GM10266 (cell line): ENCODE data around the gene TOM1L2.
A peak's percentile ranks its signal among the peaks of the same experiment; 100 is the strongest.

Source experiments
- DNase-seq: peaks from one replicate; pipeline ENCODE4 v3.0.0; 2012; ENCODE audit errors: extremely low spot score
- CTCF ChIP-seq: IDR thresholded peaks from 2 replicates; pipeline ENCODE4 v1.5.1; 2012; ENCODE audit warnings: mild to moderate bottlenecking, low read depth; ENCODE audit not compliant: control insufficient read depth, insufficient read depth; ENCODE audit errors: missing control alignments

Gene TOM1L2

GRCh38 chr17:17827826-17828621 is 144.2 kb downstream of the TOM1L2 start:
- TF ChIP-seq CTCF: no peak
- no peak for DNase-seq

- DNase-seq: no peak
- TF ChIP-seq CTCF: no peak
Measured at GRCh38 chr17:17826942-17827785, 145.0 kb downstream of the TOM1L2 start.

DNA sequence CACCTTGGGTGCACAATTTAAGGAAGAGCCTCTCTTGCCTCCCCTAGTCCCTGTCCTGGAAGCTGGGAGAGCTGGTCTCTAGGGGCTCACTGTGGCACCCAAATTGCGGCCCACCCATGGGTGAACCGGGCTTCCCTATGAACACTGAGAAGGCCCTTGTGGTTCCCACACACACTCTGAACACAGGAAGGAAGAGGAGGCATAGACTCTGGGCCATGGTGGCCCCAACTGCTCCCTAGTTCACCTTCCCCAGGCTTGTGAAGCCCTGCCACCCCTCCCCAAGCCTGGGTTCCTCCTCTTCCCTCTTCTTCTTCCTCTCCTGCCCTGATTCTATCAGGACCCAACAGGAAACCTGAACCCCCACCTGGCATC is 145.9 kb downstream of the TOM1L2 start:
- DNase-seq: no peak
- TF ChIP-seq CTCF: no peak

DNA sequence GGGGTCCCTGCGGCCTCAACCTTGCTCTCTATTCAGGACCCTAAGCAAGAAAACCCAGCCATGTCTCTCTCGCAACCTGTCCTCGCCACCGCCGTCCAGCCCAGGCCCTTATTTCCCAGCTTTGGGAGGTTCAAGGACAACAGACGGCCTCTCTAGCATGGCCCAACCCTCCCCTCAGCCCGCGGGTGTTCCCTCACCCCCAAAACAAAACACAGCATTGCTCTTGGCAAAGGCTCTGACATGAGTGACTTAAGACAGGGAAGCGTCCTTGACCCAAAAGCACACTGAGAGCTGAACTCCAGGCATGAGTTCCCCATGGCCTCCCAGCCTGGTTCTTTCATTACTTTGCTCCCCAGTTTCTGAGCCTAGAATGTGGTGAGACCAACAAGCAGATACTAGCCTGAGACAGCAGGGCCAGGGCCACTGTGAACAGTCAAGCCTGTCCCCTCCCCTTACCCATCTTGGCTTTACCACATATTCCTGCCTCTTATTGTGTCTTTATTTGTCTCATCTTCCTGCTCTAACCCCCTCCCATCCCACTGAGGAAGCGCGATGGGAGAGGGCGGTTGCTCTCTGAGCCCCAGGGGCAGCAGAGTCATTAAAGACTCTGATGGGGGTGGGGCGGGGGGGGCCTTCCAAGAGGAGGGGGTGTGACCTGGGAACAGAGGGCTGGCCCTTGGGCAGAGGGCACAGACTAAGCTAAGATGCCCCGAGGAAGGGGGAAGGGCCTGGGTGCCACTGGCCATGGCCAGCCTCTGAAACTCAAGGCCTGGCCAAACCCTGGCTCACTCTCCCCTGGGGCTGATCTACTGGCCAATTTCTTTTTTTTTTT is 147.2 kb downstream of the TOM1L2 start:
- peak; percentile 11 for DNase-seq
- TF ChIP-seq CTCF: no peak

- no peak for TF ChIP-seq CTCF
- DNase-seq: peak; percentile 28
Measured at GRCh38 chr17:17824119-17824782, 147.9 kb downstream of the TOM1L2 start.

DNA sequence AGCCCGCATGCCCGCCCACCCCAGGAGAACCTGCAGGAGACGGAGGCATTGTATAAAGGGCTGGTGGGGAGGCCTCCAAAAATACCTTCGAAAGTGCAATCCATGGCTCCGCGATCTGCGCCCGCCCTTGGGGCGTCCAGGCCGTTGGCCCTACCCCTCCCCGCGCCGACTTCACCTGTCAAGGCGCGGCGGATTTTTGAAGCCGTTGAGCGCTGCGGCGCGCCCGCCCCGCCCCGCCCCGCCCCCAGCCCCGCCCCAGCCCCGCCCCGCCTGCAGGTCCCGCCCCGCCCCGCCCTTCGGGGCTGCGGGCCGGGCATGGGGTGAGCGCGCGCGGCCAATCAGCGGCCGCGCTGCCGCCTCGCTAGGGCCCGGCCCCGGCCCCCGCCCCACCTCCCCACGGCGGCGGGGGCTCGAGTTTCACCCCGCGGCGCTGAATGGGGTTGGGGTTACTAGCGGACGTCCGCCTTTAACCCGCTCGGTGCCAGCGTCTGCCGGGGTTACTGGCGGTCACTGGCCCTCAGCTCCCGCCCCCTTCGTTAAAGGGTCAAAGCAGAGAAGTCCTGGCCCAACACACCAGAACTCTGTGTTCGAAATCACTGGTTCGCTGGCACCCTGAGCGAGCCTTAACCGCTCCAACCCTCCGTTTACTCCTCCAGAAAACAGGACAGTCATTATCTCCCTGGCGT is 148.6 kb downstream of the TOM1L2 start:
- TF ChIP-seq CTCF: no peak
- DNase-seq: peak; percentile 99
